ENCODE measurements around the gene SCARF2. TPM values are rescaled to one million over a fixed set of nuclear protein-coding genes. Genes with fewer than 3 reads are reported as not detected.

Gene SCARF2
- total and polyA plus RNA-seq, 11 donors = 1.5 to 10.1 (median 2.8) TPM

- H3K27ac ChIP-seq = peak overlapping the region; percentile 18 to 93 (median 74)
- ATAC-seq (peak in 2 of 4 donors; percentile 27 to 48), DNase-seq (peak in 2 of 5 donors; percentile 41 to 64)
- H3K4me3 ChIP-seq = peak overlapping the region; percentile 54 to 85 (median 70)
- H3K9me3 ChIP-seq = no peaks in the 10 kb centered on the region
- peaks cover 0 to 3% (median 0%) of the 10 kb centered on the region in 9 donors for H3K36me3 ChIP-seq
- peaks cover 0 to 32% (median 0%) of the 10 kb centered on the region in 9 donors for H3K27me3 ChIP-seq
- no peak for TF ChIP-seq POLR2A (IDR thresholded peaks at IDR 0.05)
- TF ChIP-seq CTCF (IDR thresholded peaks at IDR 0.05) = no peak
- intact Hi-C loops (cut with DNase I) = no loop called here
- 1 to 3% (median 2%) methylated on average over 46 to 61 of the region's 61 CpGs for WGBS, 4 donors
- peaks cover 0 to 42% (median 24%) of the 10 kb centered on the region in 12 donors for H3K4me1 ChIP-seq
These were observed 635 bp downstream of the SCARF2 start for GRCh38 chr22:20436768-20437612.

- Histone ChIP-seq H3K27ac (peak overlapping the region in 9 of 12 donors; percentile 46 to 93 (median 79)), H3K9me3 (no peaks in the 10 kb centered on the region), H3K4me1 (peaks cover 0 to 49% (median 22%) of the 10 kb centered on the region in 12 donors), H3K4me3 (peak overlapping the region; percentile 54 to 85 (median 70)), H3K27me3 (peaks cover 0 to 38% (median 0%) of the 10 kb centered on the region in 9 donors), H3K36me3 (no peaks in the 10 kb centered on the region)
- ATAC-seq (peak in 2 of 4 donors; percentile 19 to 50), DNase-seq (peak in 2 of 5 donors; percentile 50 to 72)
- no peak for TF ChIP-seq CTCF (IDR thresholded peaks at IDR 0.05)
- TF ChIP-seq POLR2A (IDR thresholded peaks at IDR 0.05) = no peak
- 0 to 3% (median 1%) methylated on average over 11 to 56 of the region's 56 CpGs for WGBS, 4 donors
- intact Hi-C loops (cut with DNase I) = no loop called here
These were observed 1.3 kb downstream of the SCARF2 start for GRCh38 chr22:20436307-20436767.

GRCh38 chr22:20435436-20436306, 2.0 kb downstream of the SCARF2 start:
- peak overlapping the region in 8 of 12 donors; percentile 23 to 93 (median 80) for H3K27ac ChIP-seq
- H3K4me3 ChIP-seq = peak overlapping the region; percentile 54 to 85 (median 70)
- TF ChIP-seq CTCF (IDR thresholded peaks at IDR 0.05) (no peak), POLR2A (IDR thresholded peaks at IDR 0.05) (no peak)
- peak in 2 of 5 donors; percentile 11 to 38 for DNase-seq
- intact Hi-C loops (cut with DNase I) = no loop called here
- no peak for ATAC-seq
- H3K36me3 ChIP-seq = no peaks in the 10 kb centered on the region
- H3K9me3 ChIP-seq = no peaks in the 10 kb centered on the region
- H3K4me1 ChIP-seq = peaks cover 0 to 55% (median 23%) of the 10 kb centered on the region in 12 donors
- 60 to 72% (median 66%) methylated on average over 8 to 11 of the region's 11 CpGs for WGBS, 4 donors
- peaks cover 0 to 45% (median 0%) of the 10 kb centered on the region in 9 donors for H3K27me3 ChIP-seq
